Ascending aorta (tissue), 2 donors: ENCODE measurements around the gene ARID1B. TPM values are rescaled to one million over a fixed set of nuclear protein-coding genes. Genes with fewer than 3 reads are reported as not detected.
A peak's percentile ranks its signal among the peaks of the same experiment; 100 is the strongest.

Experiments used
- DNase-seq, 2 donors: peaks; one replicate each; pipeline ENCODE4 v3.0.0-alpha.2; 2019; ENCODE audit warnings: low spot score in 2 of 2
- H3K27ac ChIP-seq, 2 donors: fragments of 200-600 bp; sonication (generic); one replicate each; pipeline ENCODE4 v1.5.1; 2016 to 2017; ENCODE audit warnings: mild to moderate bottlenecking in 1 of 2
- H3K27me3 ChIP-seq: fragments of 200-600 bp; sonication (generic); one replicate; pipeline ENCODE4 v1.5.1; 2017
- H3K36me3 ChIP-seq, 2 donors: fragments of 200-600 bp; sonication (generic); one replicate each; pipeline ENCODE4 v1.5.1; 2016
- H3K4me1 ChIP-seq, 2 donors: fragments of 200-600 bp; sonication (generic); one replicate each; pipeline ENCODE4 v1.5.1; 2016 to 2017; ENCODE audit warnings: mild to moderate bottlenecking in 1 of 2
- H3K4me3 ChIP-seq, 2 donors: fragments of 200-600 bp; sonication (generic); one replicate each; pipeline ENCODE4 v1.5.1; 2016 to 2017; ENCODE audit warnings: mild to moderate bottlenecking in 1 of 2
- H3K9me3 ChIP-seq, 2 donors: fragments of 200-600 bp; sonication (generic); one replicate each; pipeline ENCODE4 v1.5.1; 2016
- intact Hi-C: fragments of 100-400 bp; cut with DNase I; formaldehyde crosslinking; loops from one replicate; pipeline ENCODE4 v1.15.1; 2023
- total RNA-seq: library from RNA; depleted of rRNA; stranded (reverse); fragments of >200 nt; gene quantifications from one replicate; pipeline ENCODE4 v1.1.0, GENCODE V29; 2016
- TF ChIP-seq, protein P1 (sequence below), 3 experiments: fragments of 200-600 bp in 2 of 3; fragments of 450-650 bp in 1 of 3; sonication (generic) in 2 of 3; IDR thresholded peaks; one replicate each; pipeline ENCODE4 v1.5.1; 2016 to 2019; ENCODE audit warnings: antibody characterized with exemption in 3 of 3, mild to moderate bottlenecking in 1 of 3, moderate library complexity in 1 of 3

Gene ARID1B
- total RNA-seq, 1 donor from 2014 or later = 97.9 TPM

DNA sequence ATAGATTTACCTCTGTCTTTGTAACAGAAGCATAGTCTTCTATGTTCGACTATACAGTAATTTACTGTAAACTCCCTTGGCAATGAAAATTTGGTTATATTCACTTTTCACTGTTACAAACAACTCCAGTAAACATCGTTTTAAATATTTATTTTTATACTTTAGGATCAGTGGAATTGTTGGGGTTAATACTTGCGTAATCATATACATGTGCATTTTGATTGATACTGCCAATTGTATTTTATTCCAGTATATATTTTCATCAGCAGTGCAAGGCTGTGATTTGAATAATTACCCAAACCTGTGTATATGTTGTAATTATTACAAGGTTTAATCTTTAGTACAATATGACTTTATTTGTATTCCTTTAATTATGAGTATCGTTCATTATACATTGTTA lies 255.7 kb downstream of the ARID1B start:
- Histone ChIP-seq H3K9me3 (no peaks in the 10 kb centered on the region), H3K36me3 (no peaks in the 10 kb centered on the region), H3K27me3 (no peaks in the 10 kb centered on the region), H3K4me3 (peak overlapping the region; percentile 50 to 59), H3K27ac (no peak overlapping the region), H3K4me1 (peaks cover 4 to 37% of the 10 kb centered on the region in 2 donors)
- intact Hi-C loops = loop anchor here (1.0 to 5.0 kb wide), 2 partner anchors 241 to 349 kb away; partner anchors contain the start of gene ZDHHC14
- TF ChIP-seq, protein P1, sequence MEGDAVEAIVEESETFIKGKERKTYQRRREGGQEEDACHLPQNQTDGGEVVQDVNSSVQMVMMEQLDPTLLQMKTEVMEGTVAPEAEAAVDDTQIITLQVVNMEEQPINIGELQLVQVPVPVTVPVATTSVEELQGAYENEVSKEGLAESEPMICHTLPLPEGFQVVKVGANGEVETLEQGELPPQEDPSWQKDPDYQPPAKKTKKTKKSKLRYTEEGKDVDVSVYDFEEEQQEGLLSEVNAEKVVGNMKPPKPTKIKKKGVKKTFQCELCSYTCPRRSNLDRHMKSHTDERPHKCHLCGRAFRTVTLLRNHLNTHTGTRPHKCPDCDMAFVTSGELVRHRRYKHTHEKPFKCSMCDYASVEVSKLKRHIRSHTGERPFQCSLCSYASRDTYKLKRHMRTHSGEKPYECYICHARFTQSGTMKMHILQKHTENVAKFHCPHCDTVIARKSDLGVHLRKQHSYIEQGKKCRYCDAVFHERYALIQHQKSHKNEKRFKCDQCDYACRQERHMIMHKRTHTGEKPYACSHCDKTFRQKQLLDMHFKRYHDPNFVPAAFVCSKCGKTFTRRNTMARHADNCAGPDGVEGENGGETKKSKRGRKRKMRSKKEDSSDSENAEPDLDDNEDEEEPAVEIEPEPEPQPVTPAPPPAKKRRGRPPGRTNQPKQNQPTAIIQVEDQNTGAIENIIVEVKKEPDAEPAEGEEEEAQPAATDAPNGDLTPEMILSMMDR (IDR thresholded peaks at IDR 0.05) = no peak
- no peak for DNase-seq

DNA sequence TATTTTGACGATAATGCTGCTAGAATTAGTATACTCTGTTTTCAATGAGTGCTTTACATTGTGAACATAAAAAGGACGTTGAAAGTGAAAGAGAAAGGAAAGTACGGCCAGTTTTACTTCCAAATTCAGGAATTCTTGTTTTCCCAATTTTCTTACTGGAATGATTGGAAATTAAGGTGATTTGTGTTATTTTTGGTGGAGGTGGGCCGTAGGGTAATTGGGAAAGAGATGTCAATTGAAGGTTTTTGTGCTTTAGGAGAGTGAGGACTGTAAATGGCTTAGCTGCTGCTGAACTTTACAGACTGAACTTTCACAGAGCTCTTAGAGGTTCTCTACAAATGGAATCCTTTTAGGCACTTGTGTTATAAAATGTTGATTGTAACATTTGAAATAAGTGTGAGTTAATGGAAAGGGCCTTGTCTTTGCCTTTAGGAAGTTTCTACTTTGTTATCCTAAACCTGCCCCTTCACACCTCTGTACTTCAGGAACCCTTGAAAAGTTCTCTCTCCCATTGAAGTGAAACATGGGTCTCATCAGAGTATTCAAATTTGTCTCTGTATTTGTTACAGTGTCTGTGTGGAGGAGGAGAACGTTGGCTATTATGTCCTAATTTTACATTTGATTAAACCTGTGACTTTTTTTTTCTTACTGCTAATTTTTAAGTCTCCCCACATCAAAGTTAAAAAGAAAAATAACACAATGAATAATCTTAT lies 256.4 kb downstream of the ARID1B start:
- Histone ChIP-seq H3K9me3 (no peaks in the 10 kb centered on the region), H3K27me3 (no peaks in the 10 kb centered on the region), H3K27ac (peak overlapping the region; percentile 28 to 67), H3K4me1 (peaks cover 4 to 39% of the 10 kb centered on the region in 2 donors), H3K36me3 (no peaks in the 10 kb centered on the region), H3K4me3 (peak overlapping the region; percentile 50 to 59)
- TF ChIP-seq, protein P1 (IDR thresholded peaks at IDR 0.05) = no peak
- no peak for DNase-seq
- intact Hi-C loops = loop anchor here (1.0 to 5.0 kb wide), 3 partner anchors 151 to 349 kb away; partner anchors contain the start of gene ZDHHC14

DNA sequence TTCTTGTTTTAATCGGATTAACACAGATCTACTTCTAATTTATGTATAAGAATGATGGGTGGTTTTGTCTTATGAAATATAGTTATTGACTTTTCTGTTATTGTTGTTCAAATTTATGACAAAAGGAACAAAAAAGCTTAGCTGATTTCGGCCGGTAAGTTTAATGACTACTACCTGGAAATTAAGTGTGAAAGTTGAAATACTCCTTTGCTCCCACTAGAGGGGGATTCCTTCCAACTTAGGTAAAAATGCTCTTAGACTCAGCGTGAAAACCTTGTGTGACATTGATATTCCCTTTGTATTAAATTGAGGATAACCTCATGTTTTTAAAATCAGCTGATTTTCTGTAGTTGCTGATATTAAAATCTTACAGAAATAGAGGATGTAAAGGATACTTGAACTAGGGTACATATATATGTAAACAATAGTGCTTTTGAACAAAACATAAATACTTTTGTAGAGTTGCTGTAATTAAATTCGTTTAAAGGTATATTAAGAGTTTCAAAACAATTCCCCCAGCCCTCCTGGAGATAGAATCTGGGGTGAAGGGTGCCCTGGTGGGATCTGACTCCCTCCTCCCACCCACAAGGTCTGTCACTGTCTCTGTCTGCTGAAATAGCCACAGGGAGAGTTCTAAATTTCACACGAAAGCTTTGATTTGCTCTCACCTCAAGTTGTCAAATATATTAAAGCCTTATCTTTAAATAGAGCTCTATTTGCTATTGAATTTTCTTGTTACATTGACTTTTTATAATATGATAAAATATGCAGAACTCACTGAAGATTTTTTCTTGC lies 257.5 kb downstream of the ARID1B start:
- Histone ChIP-seq H3K36me3 (no peaks in the 10 kb centered on the region), H3K27ac (no peak overlapping the region), H3K4me3 (no peak overlapping the region), H3K9me3 (no peaks in the 10 kb centered on the region), H3K27me3 (no peaks in the 10 kb centered on the region), H3K4me1 (peaks cover 4 to 39% of the 10 kb centered on the region in 2 donors)
- TF ChIP-seq, protein P1 (IDR thresholded peaks at IDR 0.05) = peak; percentile 54 to 62 (median 61)
- intact Hi-C loops = loop anchor here (2.0 to 5.0 kb wide), 3 partner anchors 133 to 348 kb away; partner anchors contain the start of gene ZDHHC14
- DNase-seq = no peak

DNA sequence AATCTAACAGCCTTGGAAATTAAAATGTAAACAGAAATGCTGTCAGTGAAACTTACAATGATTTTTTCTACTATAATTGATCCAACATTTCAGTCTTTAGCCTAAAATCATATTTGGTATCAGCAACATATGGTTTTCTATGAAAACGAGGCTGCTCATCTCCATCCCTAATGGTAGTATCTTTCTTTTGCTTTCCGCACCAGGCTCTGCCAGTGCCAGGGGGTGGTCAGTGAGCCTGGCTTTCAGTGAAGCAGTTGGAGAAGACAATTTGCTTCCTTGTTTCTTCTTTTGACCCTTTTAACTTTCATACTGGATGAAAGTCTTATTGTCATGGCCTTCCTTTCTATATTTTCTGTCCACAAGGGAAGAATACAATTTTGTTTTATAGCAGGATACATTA lies 258.4 kb downstream of the ARID1B start:
- H3K27ac ChIP-seq = peak overlapping the region in 1 of 2 donors; percentile 50
- H3K4me1 ChIP-seq = peaks cover 4 to 39% of the 10 kb centered on the region in 2 donors
- TF ChIP-seq, protein P1 (IDR thresholded peaks at IDR 0.05) = no peak

DNA sequence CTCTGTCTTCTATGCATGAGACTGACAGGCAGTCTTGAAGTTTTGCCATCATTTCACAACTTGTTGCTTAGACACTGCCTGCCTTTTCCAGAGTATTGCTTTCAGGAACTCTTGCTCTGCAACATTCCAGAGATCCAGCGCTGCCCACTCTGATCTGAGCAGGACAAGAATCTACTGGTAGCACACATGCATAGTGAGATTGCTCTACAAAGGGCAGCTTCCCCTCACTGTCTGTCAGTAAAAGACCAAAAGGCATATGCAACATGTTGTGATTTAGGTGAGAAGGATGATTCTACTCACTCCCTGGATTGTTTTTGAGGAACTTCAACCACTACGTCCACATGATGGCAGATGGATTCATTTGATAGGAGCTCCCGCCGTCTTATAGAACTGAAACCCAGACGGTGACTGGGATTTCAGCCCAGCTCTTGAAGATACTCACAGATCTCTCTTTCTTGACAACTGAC lies 259.1 kb downstream of the ARID1B start:
- Histone ChIP-seq H3K27me3 (no peaks in the 10 kb centered on the region), H3K4me3 (peak overlapping the region in 1 of 2 donors; percentile 7), H3K36me3 (no peaks in the 10 kb centered on the region), H3K9me3 (no peaks in the 10 kb centered on the region), H3K4me1 (peaks cover 4 to 39% of the 10 kb centered on the region in 2 donors), H3K27ac (peak overlapping the region; percentile 8 to 50)
- TF ChIP-seq, protein P1 (IDR thresholded peaks at IDR 0.05) = peak in 1 of 3 experiments; percentile 5
- intact Hi-C loops = loop anchor here (5.0 kb wide), 1 partner anchor 131 kb away; no protein-coding TSS in a partner anchor
- no peak for DNase-seq

More for the DNA sequence above, 258.4 kb downstream of the ARID1B start:
- no peaks in the 10 kb centered on the region for H3K36me3 ChIP-seq
- no peaks in the 10 kb centered on the region for H3K27me3 ChIP-seq
- intact Hi-C loops = loop anchor here (2.0 to 5.0 kb wide), 2 partner anchors 132 to 149 kb away; no protein-coding TSS in a partner anchor
- no peak for DNase-seq
- no peak overlapping the region for H3K4me3 ChIP-seq
- H3K9me3 ChIP-seq = no peaks in the 10 kb centered on the region
